ENCODE results near the gene PAPOLA. TPM values are rescaled to one million over a fixed set of nuclear protein-coding genes. Genes with fewer than 3 reads are reported as not detected.
A peak's percentile ranks its signal among the peaks of the same experiment; 100 is the strongest.
"Not testable (repeated sequence)": the region's sequence is repeated elsewhere in the genome, so short reads cannot be mapped to it uniquely, and the experiment has no call there.

The PAPOLA gene
- total and polyA plus RNA-seq, 4 experiments from 2014 or later = 74.3 to 244 (median 157) TPM

DNA sequence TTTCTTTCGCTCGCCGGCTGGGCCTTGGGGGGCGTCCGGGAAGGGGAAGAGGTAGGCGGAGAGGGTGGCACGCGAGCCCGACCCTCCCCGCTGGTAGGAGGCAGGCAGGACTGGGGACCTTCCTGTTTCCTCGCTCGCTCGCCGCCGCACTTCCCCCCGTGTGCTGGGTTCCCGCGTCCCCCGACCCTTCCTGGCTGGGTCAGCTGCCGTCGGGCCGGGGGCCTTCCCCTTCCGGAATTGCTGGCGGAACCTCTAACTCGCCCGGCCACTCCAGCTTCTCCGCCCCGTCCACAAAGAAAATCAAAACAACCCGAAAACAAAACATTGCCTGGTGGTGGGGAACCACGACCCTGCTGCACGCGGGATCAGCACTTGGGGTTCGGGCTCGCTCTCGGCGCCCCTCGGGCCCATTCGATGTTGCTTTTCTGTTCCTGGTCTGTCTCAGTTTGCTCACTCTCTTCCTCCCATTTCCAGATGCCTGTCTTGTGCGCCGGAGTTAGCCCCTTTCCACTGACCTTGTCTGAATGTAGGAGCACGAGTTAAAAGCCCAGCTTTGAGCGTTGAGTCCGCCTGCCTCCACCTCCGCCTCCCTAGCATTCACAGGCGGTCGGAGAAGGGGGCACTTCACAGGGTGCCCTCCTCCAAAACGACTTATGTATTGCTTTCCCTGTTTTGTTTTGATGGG lies 581 bp downstream of the PAPOLA start:
- peak in 1 of 5 donors; percentile 53 for DNase-seq
- H3K27me3 ChIP-seq (ENCODE audit: insufficient read depth, low read length) = no peaks in the 10 kb centered on the region

DNA sequence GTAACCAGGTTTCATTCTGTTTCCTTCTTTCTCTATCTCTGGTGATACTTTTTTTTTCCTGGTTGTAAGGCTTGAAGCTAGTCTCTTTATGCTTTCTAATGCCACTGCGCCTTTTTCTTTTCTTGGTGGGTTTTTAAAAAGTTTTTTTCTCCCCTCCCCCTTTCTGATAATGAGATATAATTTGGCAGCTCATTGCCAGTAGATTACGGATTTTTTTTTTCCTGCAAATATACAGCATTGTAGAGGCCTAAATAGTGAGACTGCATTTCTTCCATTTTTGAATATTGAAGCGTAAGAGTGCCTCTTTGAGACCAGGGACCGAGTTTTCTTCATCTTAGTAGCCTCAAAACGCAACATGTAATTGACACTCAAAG lies 1.1 kb downstream of the PAPOLA start:
- Histone ChIP-seq H3K36me3 (ENCODE audit: insufficient read depth, low read length) (no peaks in the 10 kb centered on the region), H3K27ac (ENCODE audit: low read depth, low read length) (peak overlapping the region; percentile 94), H3K4me1 (ENCODE audit: insufficient read depth, low read length) (peaks cover 55% of the 10 kb centered on the region), H3K4me3 (ENCODE audit: low read length in 2 of 2) (peak overlapping the region; percentile 40 to 88), H3K27me3 (ENCODE audit: insufficient read depth, low read length) (no peaks in the 10 kb centered on the region), H3K9me3 (ENCODE audit: control insufficient read depth in 1 of 2, low read length in 2 of 2) (no peaks in the 10 kb centered on the region)
- Mint-ChIP-seq H3K27me3 (peaks cover 2 to 6% of the 10 kb centered on the region in 2 donors), H3K4me3 (peak overlapping the region; percentile 94 to 99 (median 98)), H3K27ac (peak overlapping the region; percentile 95 to 100 (median 98)), H3K4me1 (peaks cover 31 to 64% (median 50%) of the 10 kb centered on the region in 4 donors), H3K36me3 (peaks cover 0 to 26% of the 10 kb centered on the region in 2 donors), H3K9me3 (peaks cover 0 to 3% (median 0%) of the 10 kb centered on the region in 8 donors)
- no peak for DNase-seq
- POLR2A ChIA-PET (ENCODE audit: partially characterized antibody) = interaction anchor here (1.2 kb wide), 1 partner anchor 9 kb away, joined by 5 read pairs; no protein-coding TSS in a partner anchor
- CTCF ChIA-PET (ENCODE audit: partially characterized antibody) = no interaction called here
- intact Hi-C loops (cut with micrococcal nuclease) = no loop called here

More for the DNA sequence above, 581 bp downstream of the PAPOLA start:
- intact Hi-C loops (cut with micrococcal nuclease) = loop anchor here (1.0 kb wide), 3 partner anchors 111 to 295 kb away; partner anchors contain the start of genes ATG2B, GSKIP and VRK1
- POLR2A ChIA-PET (ENCODE audit: partially characterized antibody) = interaction anchor here (1.0 to 1.2 kb wide), 2 partner anchors 10 to 111 kb away, joined by 4 to 5 read pairs; partner anchors contain the start of gene AK7
- Histone ChIP-seq H3K4me3 (ENCODE audit: low read length in 2 of 2) (peak overlapping the region; percentile 40 to 88), H3K9me3 (ENCODE audit: control insufficient read depth in 1 of 2, low read length in 2 of 2) (no peaks in the 10 kb centered on the region), H3K36me3 (ENCODE audit: insufficient read depth, low read length) (no peaks in the 10 kb centered on the region), H3K27ac (ENCODE audit: low read depth, low read length) (peak overlapping the region; percentile 94), H3K4me1 (ENCODE audit: insufficient read depth, low read length) (peaks cover 49% of the 10 kb centered on the region)
- Mint-ChIP-seq H3K4me1 (peaks cover 28 to 58% (median 45%) of the 10 kb centered on the region in 4 donors), H3K27ac (peak overlapping the region; percentile 95 to 100 (median 98)), H3K27me3 (peaks cover 2 to 6% of the 10 kb centered on the region in 2 donors), H3K4me3 (peak overlapping the region; percentile 94 to 99 (median 98)), H3K9me3 (peaks cover 0 to 3% (median 0%) of the 10 kb centered on the region in 8 donors), H3K36me3 (peaks cover 0 to 26% of the 10 kb centered on the region in 2 donors)
- CTCF ChIA-PET (ENCODE audit: partially characterized antibody) = no interaction called here

DNA sequence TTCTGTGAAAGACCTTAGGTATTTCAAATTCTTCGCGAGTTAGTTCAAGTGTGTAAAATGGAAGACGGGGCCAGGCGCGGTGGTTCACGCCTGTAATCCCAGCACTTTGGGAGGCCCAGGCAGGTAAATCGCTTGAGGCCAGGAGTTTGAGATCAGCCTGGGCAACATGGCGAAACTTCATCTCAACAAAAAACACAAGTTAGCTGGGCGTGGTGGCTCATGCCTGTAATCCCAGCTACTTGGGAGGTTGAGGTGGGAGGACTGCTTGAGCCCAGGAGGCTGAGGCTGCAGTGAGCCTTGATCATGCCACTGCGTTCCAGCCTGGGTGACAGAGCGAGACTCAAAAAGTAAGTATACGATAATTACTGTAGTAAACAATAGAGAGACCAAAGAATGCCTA lies 2.2 kb downstream of the PAPOLA start:
- not testable (repeated sequence) for H3K4me3 ChIP-seq (ENCODE audit: low read length in 2 of 2)
- H3K4me1 Mint-ChIP-seq = peaks cover 40 to 74% (median 59%) of the 10 kb centered on the region in 4 donors

DNA sequence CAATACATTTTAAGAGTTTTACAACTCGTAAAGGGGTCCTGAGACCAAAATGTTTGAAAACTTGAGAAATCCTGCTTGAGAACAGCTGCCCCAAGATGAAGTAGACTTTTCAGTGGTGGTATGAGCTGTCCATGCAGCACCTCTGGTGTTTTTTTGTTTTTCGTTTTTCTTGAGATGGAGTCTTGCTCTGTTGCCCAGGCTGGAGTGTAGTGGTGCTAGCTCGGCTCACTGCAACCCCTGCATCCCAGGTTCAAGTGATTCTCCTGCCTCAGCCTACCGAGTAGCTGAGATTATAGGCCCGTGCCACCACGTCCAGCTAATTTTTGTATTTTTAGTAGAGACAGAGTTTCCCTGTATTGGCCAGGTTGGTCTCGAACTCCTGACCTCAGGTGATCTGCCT lies 5.5 kb downstream of the PAPOLA start:
- H3K27ac ChIP-seq (ENCODE audit: low read depth, low read length) = no peak overlapping the region

More for the DNA sequence above, 2.2 kb downstream of the PAPOLA start:
- H3K9me3 ChIP-seq (ENCODE audit: control insufficient read depth in 1 of 2, low read length in 2 of 2); H3K9me3 Mint-ChIP-seq; POLR2A ChIA-PET (ENCODE audit: partially characterized antibody); intact Hi-C loops (cut with micrococcal nuclease); DNase-seq; H3K27me3 ChIP-seq (ENCODE audit: insufficient read depth, low read length); H3K27me3 Mint-ChIP-seq; H3K36me3 ChIP-seq (ENCODE audit: insufficient read depth, low read length); CTCF ChIA-PET (ENCODE audit: partially characterized antibody); H3K27ac ChIP-seq (ENCODE audit: low read depth, low read length): not testable (repeated sequence)
- peaks cover 64% of the 10 kb centered on the region for H3K4me1 ChIP-seq (ENCODE audit: insufficient read depth, low read length)
- Mint-ChIP-seq H3K27ac (peak overlapping the region in 5 of 7 donors; percentile 22 to 99 (median 77)), H3K4me3 (peak overlapping the region; percentile 66 to 99 (median 98)), H3K36me3 (peaks cover 0 to 29% of the 10 kb centered on the region in 2 donors)

DNA sequence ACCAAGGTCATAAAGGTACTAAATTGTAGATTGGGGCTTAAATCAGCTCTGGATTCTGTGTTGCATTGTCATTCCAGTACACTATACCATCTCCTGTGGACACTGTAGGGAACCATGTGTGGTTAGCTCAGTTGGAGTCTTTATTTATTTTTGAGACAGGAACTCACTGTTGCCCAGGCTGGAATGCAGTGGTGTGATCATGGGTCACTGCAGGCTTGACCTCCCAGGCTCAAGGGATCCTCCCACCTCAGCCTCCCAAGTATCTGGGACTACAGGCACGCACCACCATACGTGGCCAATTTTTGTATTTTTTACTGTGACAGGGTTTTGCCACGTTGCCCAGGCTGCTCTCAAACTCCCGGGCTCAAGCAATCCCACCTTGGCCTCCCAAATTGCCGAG lies 6.7 kb downstream of the PAPOLA start:
- H3K36me3 Mint-ChIP-seq = peaks cover 0 to 14% of the 10 kb centered on the region in 2 donors
- ChIA-PET CTCF (ENCODE audit: partially characterized antibody) (no interaction called here), POLR2A (ENCODE audit: partially characterized antibody) (interaction anchor here (1.0 to 1.2 kb wide), 2 partner anchors 9 to 11 kb away, joined by 3 read pairs; no protein-coding TSS in a partner anchor)
- DNase-seq = no peak
- peaks cover 92% of the 10 kb centered on the region for H3K4me1 ChIP-seq (ENCODE audit: insufficient read depth, low read length)
- H3K27me3 Mint-ChIP-seq = no peaks in the 10 kb centered on the region
- H3K4me3 ChIP-seq (ENCODE audit: low read length in 2 of 2) = no peak overlapping the region
- H3K27ac Mint-ChIP-seq = peak overlapping the region in 2 of 7 donors; percentile 18 to 31
- intact Hi-C loops (cut with micrococcal nuclease) = no loop called here
- no peaks in the 10 kb centered on the region for H3K9me3 ChIP-seq (ENCODE audit: control insufficient read depth in 1 of 2, low read length in 2 of 2)
- H3K36me3 ChIP-seq (ENCODE audit: insufficient read depth, low read length) = no peaks in the 10 kb centered on the region
- peak overlapping the region in 6 of 8 donors; percentile 17 to 67 (median 28) for H3K4me3 Mint-ChIP-seq
- peaks cover 57 to 91% (median 78%) of the 10 kb centered on the region in 4 donors for H3K4me1 Mint-ChIP-seq
- H3K27me3 ChIP-seq (ENCODE audit: insufficient read depth, low read length) = no peaks in the 10 kb centered on the region
- no peaks in the 10 kb centered on the region for H3K9me3 Mint-ChIP-seq
- no peak overlapping the region for H3K27ac ChIP-seq (ENCODE audit: low read depth, low read length)

More for the DNA sequence above, 5.5 kb downstream of the PAPOLA start:
- no peaks in the 10 kb centered on the region for H3K36me3 ChIP-seq (ENCODE audit: insufficient read depth, low read length)
- peaks cover 88% of the 10 kb centered on the region for H3K4me1 ChIP-seq (ENCODE audit: insufficient read depth, low read length)
- Mint-ChIP-seq H3K27me3 (no peaks in the 10 kb centered on the region), H3K9me3 (peaks cover 0 to 2% (median 0%) of the 10 kb centered on the region in 8 donors), H3K36me3 (peaks cover 0 to 21% of the 10 kb centered on the region in 2 donors), H3K4me1 (peaks cover 58 to 90% (median 77%) of the 10 kb centered on the region in 4 donors), H3K4me3 (peak overlapping the region in 2 of 8 donors; percentile 67), H3K27ac (peak overlapping the region in 1 of 7 donors; percentile 85)
- CTCF ChIA-PET (ENCODE audit: partially characterized antibody) = no interaction called here
- intact Hi-C loops (cut with micrococcal nuclease) = no loop called here
- H3K9me3 ChIP-seq (ENCODE audit: control insufficient read depth in 1 of 2, low read length in 2 of 2) = no peaks in the 10 kb centered on the region
- no peak for DNase-seq
- no peak overlapping the region for H3K4me3 ChIP-seq (ENCODE audit: low read length in 2 of 2)
- POLR2A ChIA-PET (ENCODE audit: partially characterized antibody) = no interaction called here
- H3K27me3 ChIP-seq (ENCODE audit: insufficient read depth, low read length) = no peaks in the 10 kb centered on the region

DNA sequence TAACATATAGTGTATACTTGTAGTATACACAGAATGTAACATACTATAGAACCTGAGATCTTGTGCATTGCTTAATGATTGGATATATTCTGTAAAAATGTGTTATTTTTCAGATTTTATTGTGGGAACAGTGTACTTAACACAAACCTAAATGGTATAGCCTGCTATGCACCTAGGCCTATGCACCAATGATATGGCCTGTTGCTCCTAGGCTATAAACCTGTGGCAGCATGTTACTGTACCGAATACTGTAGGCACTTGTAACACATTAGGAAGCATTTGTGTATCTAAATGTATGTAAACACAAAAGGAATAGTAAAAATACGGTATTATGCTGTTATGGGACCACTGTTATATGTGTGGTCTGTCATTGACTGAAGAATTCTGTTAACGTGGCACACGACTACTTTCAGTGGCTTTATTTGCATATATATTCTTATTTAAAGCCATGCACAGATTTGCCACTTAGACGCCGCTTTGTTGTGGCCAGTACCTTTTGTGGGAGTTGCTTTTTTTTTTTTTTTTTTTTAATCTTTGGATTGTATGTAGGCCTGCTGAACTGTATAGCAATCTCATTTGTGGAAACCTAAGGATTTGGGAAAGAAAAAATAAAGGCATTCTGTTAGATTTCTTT lies 7.4 kb downstream of the PAPOLA start:
- peaks cover 0 to 14% of the 10 kb centered on the region in 2 donors for H3K36me3 Mint-ChIP-seq

DNA sequence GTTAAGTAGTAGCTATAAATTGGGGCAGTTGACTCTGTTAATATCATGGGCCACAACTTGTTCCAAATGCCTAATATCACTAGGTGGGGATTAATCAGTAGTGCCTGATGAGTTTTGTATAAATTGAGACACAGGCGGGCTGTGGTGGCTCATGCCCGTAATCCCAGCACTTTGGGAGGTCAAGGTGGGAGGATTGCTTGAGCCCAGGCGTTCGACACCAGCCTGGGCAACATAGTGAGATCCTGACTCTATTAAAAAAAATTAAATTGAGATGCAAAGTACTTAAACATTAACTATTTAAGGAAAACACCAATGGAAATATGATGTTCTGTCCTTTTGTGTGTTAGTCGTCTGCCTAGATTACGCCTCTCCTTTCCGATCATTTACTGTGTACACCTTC lies 9.0 kb downstream of the PAPOLA start:
- POLR2A ChIA-PET (ENCODE audit: partially characterized antibody) = no interaction called here
- CTCF ChIA-PET (ENCODE audit: partially characterized antibody) = no interaction called here
- peak overlapping the region in 6 of 8 donors; percentile 20 to 71 (median 54) for H3K4me3 Mint-ChIP-seq
- Histone ChIP-seq H3K27ac (ENCODE audit: low read depth, low read length) (no peak overlapping the region), H3K36me3 (ENCODE audit: insufficient read depth, low read length) (no peaks in the 10 kb centered on the region), H3K4me3 (ENCODE audit: low read length in 2 of 2) (no peak overlapping the region), H3K4me1 (ENCODE audit: insufficient read depth, low read length) (peaks cover 91% of the 10 kb centered on the region), H3K27me3 (ENCODE audit: insufficient read depth, low read length) (no peaks in the 10 kb centered on the region), H3K9me3 (ENCODE audit: control insufficient read depth in 1 of 2, low read length in 2 of 2) (no peaks in the 10 kb centered on the region)
- H3K36me3 Mint-ChIP-seq = peaks cover 0 to 4% of the 10 kb centered on the region in 2 donors
- peak overlapping the region in 2 of 7 donors; percentile 2 to 50 for H3K27ac Mint-ChIP-seq
- DNase-seq = no peak
- H3K27me3 Mint-ChIP-seq = no peaks in the 10 kb centered on the region
- H3K9me3 Mint-ChIP-seq = no peaks in the 10 kb centered on the region
- intact Hi-C loops (cut with micrococcal nuclease) = no loop called here
- H3K4me1 Mint-ChIP-seq = peaks cover 53 to 91% (median 74%) of the 10 kb centered on the region in 4 donors

More for the DNA sequence above, 7.4 kb downstream of the PAPOLA start:
- Mint-ChIP-seq H3K4me1 (peaks cover 55 to 91% (median 76%) of the 10 kb centered on the region in 4 donors), H3K9me3 (no peaks in the 10 kb centered on the region), H3K27me3 (no peaks in the 10 kb centered on the region), H3K27ac (peak overlapping the region in 3 of 7 donors; percentile 13 to 74 (median 15)), H3K4me3 (peak overlapping the region in 5 of 8 donors; percentile 28 to 65 (median 36))
- ChIA-PET POLR2A (ENCODE audit: partially characterized antibody) (interaction anchor here (1.0 to 1.2 kb wide), 2 partner anchors 9 to 10 kb away, joined by 3 read pairs; no protein-coding TSS in a partner anchor), CTCF (ENCODE audit: partially characterized antibody) (no interaction called here)
- no peak for DNase-seq
- intact Hi-C loops (cut with micrococcal nuclease) = no loop called here
- Histone ChIP-seq H3K4me1 (ENCODE audit: insufficient read depth, low read length) (peaks cover 92% of the 10 kb centered on the region), H3K27ac (ENCODE audit: low read depth, low read length) (no peak overlapping the region), H3K36me3 (ENCODE audit: insufficient read depth, low read length) (no peaks in the 10 kb centered on the region), H3K9me3 (ENCODE audit: control insufficient read depth in 1 of 2, low read length in 2 of 2) (no peaks in the 10 kb centered on the region), H3K27me3 (ENCODE audit: insufficient read depth, low read length) (no peaks in the 10 kb centered on the region), H3K4me3 (ENCODE audit: low read length in 2 of 2) (no peak overlapping the region)
